A673 (cell line): Measurements from ENCODE around the gene METTL1.

Experiments
- CTCF ChIP-seq: fragments of 300-800, 200-600 bp; sonication (generic); conservative IDR thresholded peaks from 2 replicates; pipeline ENCODE4 v1.5.1; 2017; ENCODE audit warnings: low read depth, mild to moderate bottlenecking, antibody characterized with exemption, low read length, moderate library complexity, mixed read lengths
- EZH2 ChIP-seq: fragments of 200-600 bp; sonication (generic); IDR thresholded peaks from 2 replicates; pipeline ENCODE4 v1.6.1; 2017; ENCODE audit warnings: borderline replicate concordance, low read depth, mild to moderate bottlenecking, mixed read lengths, antibody characterized with exemption, low read length; ENCODE audit not compliant: poor library complexity, severe bottlenecking

- TF ChIP-seq CTCF (no peak), EZH2 (no peak)
Observed at GRCh38 chr12:57800965-57801364, 29.1 kb upstream of the METTL1 start.
